D721Med (cell line): ENCODE measurements around the gene TMC8.

ENCODE experiments used
- DNase-seq: peaks from one replicate; pipeline ENCODE4 v3.0.0; 2011; ENCODE audit warnings: low spot score; ENCODE audit not compliant: insufficient read length
- FAIRE-seq: peaks from 2 replicates; lab custom pipeline; 2011; peaks lifted over from hg19 to GRCh38; lab: Jason Lieb, UNC
- CTCF ChIP-seq: IDR thresholded peaks from 2 replicates; pipeline ENCODE4 v1.5.1; 2012; ENCODE audit warnings: mild to moderate bottlenecking, control low read depth; ENCODE audit not compliant: insufficient read depth; ENCODE audit errors: missing control alignments

TMC8 gene

GRCh38 chr17:78140169-78141051 lies 9.8 kb downstream of the TMC8 start:
- DNase-seq (no peak), FAIRE-seq (no peak)
- TF ChIP-seq CTCF: no peak

GRCh38 chr17:78141437-78142118 lies 11.0 kb downstream of the TMC8 start:
- TF ChIP-seq CTCF: no peak
- no peak for DNase-seq
- FAIRE-seq: no peak

DNA sequence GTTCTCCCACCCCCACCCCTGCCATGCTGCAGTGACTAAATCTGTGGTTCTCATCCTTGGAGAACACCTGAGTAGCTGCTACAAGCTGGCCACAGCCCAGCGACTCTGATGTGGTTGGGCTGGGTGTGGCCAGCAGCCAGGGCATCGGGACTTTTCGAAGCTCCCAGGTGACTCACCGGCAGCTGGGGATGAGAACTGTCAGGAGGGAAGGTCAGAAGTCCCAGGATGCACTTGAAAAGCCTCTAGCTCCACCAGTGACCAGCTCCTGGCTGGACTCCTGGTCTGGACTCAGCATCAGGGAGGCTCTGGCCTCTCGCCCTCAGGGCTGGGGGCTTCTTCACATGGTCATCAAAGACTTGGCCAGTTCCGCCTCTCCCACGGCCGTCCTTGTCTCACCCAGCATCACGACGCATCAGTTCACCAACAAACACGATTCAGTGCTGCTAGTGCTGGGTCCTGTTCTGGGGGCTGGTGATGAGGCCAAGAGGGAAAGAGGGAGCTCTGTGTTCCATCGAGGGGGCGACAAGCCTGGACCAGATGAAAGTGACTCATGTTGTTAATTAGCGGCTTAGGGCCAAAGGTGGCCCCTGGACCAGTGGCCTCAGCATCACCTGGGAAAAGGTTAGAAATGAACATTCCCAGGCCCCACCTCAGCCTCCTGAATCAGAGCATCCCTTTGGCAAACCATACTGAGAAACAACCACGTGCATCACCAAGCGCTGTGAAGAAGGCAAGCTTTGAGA lies 11.7 kb downstream of the TMC8 start:
- DNase-seq (no peak), FAIRE-seq (no peak)
- TF ChIP-seq CTCF: no peak

DNA sequence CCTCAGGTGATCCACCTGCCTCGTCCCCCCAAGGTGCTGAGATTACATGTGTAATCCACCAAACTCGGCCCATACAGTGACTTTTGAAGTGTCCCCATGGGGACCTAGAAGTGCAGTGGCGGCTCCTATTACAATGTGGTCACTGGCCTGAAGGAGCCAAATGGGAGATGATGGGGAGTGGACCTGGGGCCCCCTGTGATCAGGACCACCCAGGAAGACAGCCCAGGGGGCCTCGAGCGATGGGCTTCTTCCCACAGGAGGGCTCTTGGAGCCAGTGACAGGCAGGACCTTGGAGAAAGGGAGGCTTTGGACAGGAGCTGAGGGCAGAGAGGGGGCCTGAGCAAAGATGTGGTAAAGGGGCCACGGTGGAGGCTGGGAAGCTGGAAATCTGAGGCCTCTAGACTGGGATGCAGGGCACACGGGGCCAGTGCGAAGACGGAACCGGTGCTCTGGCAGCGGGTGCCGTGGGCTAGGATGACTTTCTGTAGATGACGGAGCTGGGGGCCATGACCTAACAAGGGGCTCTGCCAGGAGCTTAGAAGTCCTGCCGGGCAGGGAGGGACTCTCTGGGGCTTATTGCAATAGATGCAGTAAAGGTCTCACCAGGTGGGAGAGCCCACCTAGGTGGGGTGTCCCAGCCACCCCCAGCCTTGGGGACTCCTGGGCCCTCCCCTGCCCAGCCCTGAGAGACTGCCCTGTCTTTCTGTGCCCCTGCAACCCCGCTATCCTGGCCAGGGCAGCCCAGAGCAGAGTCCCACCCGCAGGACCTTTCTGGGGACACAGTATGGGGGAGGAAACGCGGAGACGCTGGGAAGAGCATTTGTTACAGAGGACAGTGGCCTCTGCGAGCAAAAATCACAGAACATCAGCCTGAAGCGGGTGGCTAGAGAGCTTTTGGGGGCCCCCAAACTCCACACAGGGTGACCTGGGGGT lies 12.9 kb downstream of the TMC8 start:
- TF ChIP-seq CTCF: no peak
- no peak for DNase-seq
- no peak for FAIRE-seq

GRCh38 chr17:78144147-78144719 lies 13.7 kb downstream of the TMC8 start:
- TF ChIP-seq CTCF: no peak
- DNase-seq (no peak), FAIRE-seq (no peak)
